Measurements from ENCODE around the gene SKAP2. TPM values are rescaled to one million over a fixed set of nuclear protein-coding genes. Genes with fewer than 3 reads are reported as not detected.

Gene SKAP2
- total and polyA plus RNA-seq, 2 experiments from 2014 or later, result 2.5 to 4.4 TPM

- no peak for TF ChIP-seq ZNF462 (CRISPR knock-in tag; IDR thresholded peaks at IDR 0.05)
- TF ChIP-seq ZNF114 (CRISPR knock-in tag; IDR thresholded peaks at IDR 0.05), result no peak
- no peak for TF ChIP-seq CREB1 (CRISPR knock-in tag; IDR thresholded peaks at IDR 0.05; ENCODE audit: low read depth)
- TF ChIP-seq, protein P1, sequence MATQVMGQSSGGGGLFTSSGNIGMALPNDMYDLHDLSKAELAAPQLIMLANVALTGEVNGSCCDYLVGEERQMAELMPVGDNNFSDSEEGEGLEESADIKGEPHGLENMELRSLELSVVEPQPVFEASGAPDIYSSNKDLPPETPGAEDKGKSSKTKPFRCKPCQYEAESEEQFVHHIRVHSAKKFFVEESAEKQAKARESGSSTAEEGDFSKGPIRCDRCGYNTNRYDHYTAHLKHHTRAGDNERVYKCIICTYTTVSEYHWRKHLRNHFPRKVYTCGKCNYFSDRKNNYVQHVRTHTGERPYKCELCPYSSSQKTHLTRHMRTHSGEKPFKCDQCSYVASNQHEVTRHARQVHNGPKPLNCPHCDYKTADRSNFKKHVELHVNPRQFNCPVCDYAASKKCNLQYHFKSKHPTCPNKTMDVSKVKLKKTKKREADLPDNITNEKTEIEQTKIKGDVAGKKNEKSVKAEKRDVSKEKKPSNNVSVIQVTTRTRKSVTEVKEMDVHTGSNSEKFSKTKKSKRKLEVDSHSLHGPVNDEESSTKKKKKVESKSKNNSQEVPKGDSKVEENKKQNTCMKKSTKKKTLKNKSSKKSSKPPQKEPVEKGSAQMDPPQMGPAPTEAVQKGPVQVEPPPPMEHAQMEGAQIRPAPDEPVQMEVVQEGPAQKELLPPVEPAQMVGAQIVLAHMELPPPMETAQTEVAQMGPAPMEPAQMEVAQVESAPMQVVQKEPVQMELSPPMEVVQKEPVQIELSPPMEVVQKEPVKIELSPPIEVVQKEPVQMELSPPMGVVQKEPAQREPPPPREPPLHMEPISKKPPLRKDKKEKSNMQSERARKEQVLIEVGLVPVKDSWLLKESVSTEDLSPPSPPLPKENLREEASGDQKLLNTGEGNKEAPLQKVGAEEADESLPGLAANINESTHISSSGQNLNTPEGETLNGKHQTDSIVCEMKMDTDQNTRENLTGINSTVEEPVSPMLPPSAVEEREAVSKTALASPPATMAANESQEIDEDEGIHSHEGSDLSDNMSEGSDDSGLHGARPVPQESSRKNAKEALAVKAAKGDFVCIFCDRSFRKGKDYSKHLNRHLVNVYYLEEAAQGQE (IDR thresholded peaks at IDR 0.05; ENCODE audit: unreplicated experiment), result no peak
These were observed 219.3 kb downstream of the SKAP2 start (continued) for GRCh38 chr7:26645121-26645520.

DNA sequence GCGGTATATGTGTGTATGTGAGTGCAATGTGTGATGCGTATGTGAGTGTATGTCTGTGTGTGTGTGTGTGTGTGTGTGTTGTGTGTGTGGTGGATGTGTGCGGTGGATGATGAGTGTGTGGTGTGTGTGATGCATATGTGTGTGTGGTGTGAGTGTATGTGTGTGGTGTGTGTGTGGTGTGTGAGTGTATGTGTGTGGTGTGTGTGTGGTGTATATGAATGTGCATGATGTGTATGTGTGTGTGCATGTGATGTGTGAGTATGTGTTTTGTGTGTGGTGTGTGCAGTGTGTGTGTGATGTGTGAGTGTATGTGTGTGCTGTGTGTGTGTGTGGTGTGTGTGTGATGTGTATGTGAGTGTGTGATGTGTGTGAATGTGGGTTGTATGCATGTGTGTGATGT is 222.0 kb downstream of the SKAP2 start:
- Mint-ChIP-seq H3K4me3 (no peak overlapping the region), H3K27me3 (ENCODE audit: insufficient read depth, low read depth, poor library complexity) (no peaks in the 10 kb centered on the region), H3K36me3 (ENCODE audit: low read depth) (no peaks in the 10 kb centered on the region), H3K27ac (no peak overlapping the region), H3K4me1 (no peaks in the 10 kb centered on the region), H3K9me3 (no peaks in the 10 kb centered on the region)
- Histone ChIP-seq H3K9me2 (ENCODE audit: insufficient read depth) (no peaks in the 10 kb centered on the region; the same call in 1 of the 2 replicates), H4K20me1 (replicated peaks; ENCODE audit: insufficient read depth) (no peaks in the 10 kb centered on the region), H3F3A (replicated peaks; ENCODE audit: low read depth) (no peaks in the 10 kb centered on the region), H3K4me3 (no peak overlapping the region), H3K27me3 (ENCODE audit: insufficient read depth) (no peaks in the 10 kb centered on the region), H3K27ac (ENCODE audit: low read depth) (no peak overlapping the region), H3K36me3 (ENCODE audit: insufficient read depth) (no peaks in the 10 kb centered on the region), H3K4me1 (ENCODE audit: insufficient read depth) (no peaks in the 10 kb centered on the region), H3K4me2 (no peak overlapping the region), H3K79me2 (replicated peaks; ENCODE audit: insufficient read depth) (no peaks in the 10 kb centered on the region), H2AFZ (no peak overlapping the region)
- ATAC-seq (no peak), DNase-seq (ENCODE audit: low spot score) (no peak)
- TF ChIP-seq NANOG (IDR thresholded peaks at IDR 0.05; ENCODE audit: borderline replicate concordance), result no peak
- no peak for TF ChIP-seq CTCF (conservative IDR thresholded peaks at IDR 0.05; ENCODE audit: low read depth in 2 of 2)

Measured in GM23338 (cell line).